ENCODE data around the gene ELOVL3.
"Not testable (repeated sequence)": the region's sequence is repeated elsewhere in the genome, so short reads cannot be mapped to it uniquely, and the experiment has no call there.

Gene ELOVL3

GRCh38 chr10:102198027-102198426 lies 28.1 kb upstream of the ELOVL3 start:
- no peak overlapping the region for H3K9ac ChIP-seq (ENCODE audit: low read length)
- H3K36me3 ChIP-seq (ENCODE audit: control insufficient read depth, insufficient read depth, low read length) = no peaks in the 10 kb centered on the region
- peaks cover 4% of the 10 kb centered on the region; the same call in 1 of the 2 replicates for H3K27me3 ChIP-seq (ENCODE audit: control insufficient read depth, insufficient read depth, low read length)
- H3K4me1 ChIP-seq (ENCODE audit: control insufficient read depth, insufficient read depth, low read length) = no peaks in the 10 kb centered on the region
- no peak overlapping the region for H3K27ac ChIP-seq (ENCODE audit: low read depth, low read length)
- no peak overlapping the region for H3K4me3 ChIP-seq (ENCODE audit: low read depth, low read length)
- H3K9me3 ChIP-seq (ENCODE audit: control insufficient read depth, insufficient read depth, low read depth, low read length) = peaks cover 13% of the 10 kb centered on the region; the same call in 1 of the 2 replicates

GRCh38 chr10:102200751-102201640 lies 25.1 kb upstream of the ELOVL3 start:
- H3K9ac ChIP-seq (ENCODE audit: low read length) = no peak overlapping the region
- no peaks in the 10 kb centered on the region for H3K36me3 ChIP-seq (ENCODE audit: control insufficient read depth, insufficient read depth, low read length)
- H3K4me1 ChIP-seq (ENCODE audit: control insufficient read depth, insufficient read depth, low read length) = no peaks in the 10 kb centered on the region
- H3K4me3 ChIP-seq (ENCODE audit: low read depth, low read length) = no peak overlapping the region
- no peak overlapping the region for H3K27ac ChIP-seq (ENCODE audit: low read depth, low read length)
- peaks cover 19% of the 10 kb centered on the region; the same call in 1 of the 2 replicates for H3K9me3 ChIP-seq (ENCODE audit: control insufficient read depth, insufficient read depth, low read depth, low read length)
- H3K27me3 ChIP-seq (ENCODE audit: control insufficient read depth, insufficient read depth, low read length) = peaks cover 7% of the 10 kb centered on the region; the same call in 1 of the 2 replicates

GRCh38 chr10:102202386-102202785 lies 23.7 kb upstream of the ELOVL3 start:
- Histone ChIP-seq H3K4me1 (ENCODE audit: control insufficient read depth, insufficient read depth, low read length) (no peaks in the 10 kb centered on the region), H3K4me3 (ENCODE audit: low read depth, low read length) (no peak overlapping the region), H3K36me3 (ENCODE audit: control insufficient read depth, insufficient read depth, low read length) (no peaks in the 10 kb centered on the region), H3K9ac (ENCODE audit: low read length) (no peak overlapping the region), H3K9me3 (ENCODE audit: control insufficient read depth, insufficient read depth, low read depth, low read length) (peaks cover 19% of the 10 kb centered on the region; the same call in 1 of the 2 replicates), H3K27ac (ENCODE audit: low read depth, low read length) (no peak overlapping the region), H3K27me3 (ENCODE audit: control insufficient read depth, insufficient read depth, low read length) (peaks cover 7% of the 10 kb centered on the region; the same call in 1 of the 2 replicates)

GRCh38 chr10:102208311-102209035 lies 17.6 kb upstream of the ELOVL3 start:
- H3K27me3 ChIP-seq (ENCODE audit: control insufficient read depth, insufficient read depth, low read length) = peaks cover 3% of the 10 kb centered on the region; the same call in 1 of the 2 replicates
- H3K36me3 ChIP-seq (ENCODE audit: control insufficient read depth, insufficient read depth, low read length) = no peaks in the 10 kb centered on the region
- no peak overlapping the region for H3K4me3 ChIP-seq (ENCODE audit: low read depth, low read length)
- no peak overlapping the region for H3K27ac ChIP-seq (ENCODE audit: low read depth, low read length)
- no peak overlapping the region for H3K9ac ChIP-seq (ENCODE audit: low read length)
- H3K9me3 ChIP-seq (ENCODE audit: control insufficient read depth, insufficient read depth, low read depth, low read length) = peaks cover 8% of the 10 kb centered on the region; the same call in 1 of the 2 replicates
- H3K4me1 ChIP-seq (ENCODE audit: control insufficient read depth, insufficient read depth, low read length) = no peaks in the 10 kb centered on the region

GRCh38 chr10:102211615-102212299 lies 14.3 kb upstream of the ELOVL3 start:
- no peaks in the 10 kb centered on the region for H3K9me3 ChIP-seq (ENCODE audit: control insufficient read depth, insufficient read depth, low read depth, low read length)
- no peaks in the 10 kb centered on the region for H3K27me3 ChIP-seq (ENCODE audit: control insufficient read depth, insufficient read depth, low read length)
- H3K4me3 ChIP-seq (ENCODE audit: low read depth, low read length) = no peak overlapping the region
- H3K9ac ChIP-seq (ENCODE audit: low read length) = no peak overlapping the region
- no peak overlapping the region for H3K27ac ChIP-seq (ENCODE audit: low read depth, low read length)
- H3K36me3 ChIP-seq (ENCODE audit: control insufficient read depth, insufficient read depth, low read length) = no peaks in the 10 kb centered on the region
- no peaks in the 10 kb centered on the region for H3K4me1 ChIP-seq (ENCODE audit: control insufficient read depth, insufficient read depth, low read length)

- not testable (repeated sequence) for H3K4me3 ChIP-seq (ENCODE audit: low read depth, low read length); H3K9ac ChIP-seq (ENCODE audit: low read length); H3K27ac ChIP-seq (ENCODE audit: low read depth, low read length); H3K9me3 ChIP-seq (ENCODE audit: control insufficient read depth, insufficient read depth, low read depth, low read length); H3K27me3 ChIP-seq (ENCODE audit: control insufficient read depth, insufficient read depth, low read length); H3K4me1 ChIP-seq (ENCODE audit: control insufficient read depth, insufficient read depth, low read length); H3K36me3 ChIP-seq (ENCODE audit: control insufficient read depth, insufficient read depth, low read length)
Observed at GRCh38 chr10:102213599-102213998, 12.5 kb upstream of the ELOVL3 start.

GRCh38 chr10:102219370-102219769 lies 6.7 kb upstream of the ELOVL3 start:
- no peak overlapping the region for H3K27ac ChIP-seq (ENCODE audit: low read depth, low read length)
- H3K4me1 ChIP-seq (ENCODE audit: control insufficient read depth, insufficient read depth, low read length) = no peaks in the 10 kb centered on the region
- peaks cover 12% of the 10 kb centered on the region for H3K27me3 ChIP-seq (ENCODE audit: control insufficient read depth, insufficient read depth, low read length)
- H3K36me3 ChIP-seq (ENCODE audit: control insufficient read depth, insufficient read depth, low read length) = no peaks in the 10 kb centered on the region
- no peak overlapping the region for H3K4me3 ChIP-seq (ENCODE audit: low read depth, low read length)
- no peak overlapping the region for H3K9ac ChIP-seq (ENCODE audit: low read length)
- no peaks in the 10 kb centered on the region for H3K9me3 ChIP-seq (ENCODE audit: control insufficient read depth, insufficient read depth, low read depth, low read length)

GRCh38 chr10:102220612-102221011 lies 5.5 kb upstream of the ELOVL3 start:
- no peaks in the 10 kb centered on the region for H3K9me3 ChIP-seq (ENCODE audit: control insufficient read depth, insufficient read depth, low read depth, low read length)

GRCh38 chr10:102222797-102223196 lies 3.3 kb upstream of the ELOVL3 start:
- peaks cover 43% of the 10 kb centered on the region for H3K27me3 ChIP-seq (ENCODE audit: control insufficient read depth, insufficient read depth, low read length)
- no peak overlapping the region for H3K9ac ChIP-seq (ENCODE audit: low read length)
- H3K4me3 ChIP-seq (ENCODE audit: low read depth, low read length) = no peak overlapping the region
- H3K9me3 ChIP-seq (ENCODE audit: control insufficient read depth, insufficient read depth, low read depth, low read length) = no peaks in the 10 kb centered on the region
- no peaks in the 10 kb centered on the region for H3K36me3 ChIP-seq (ENCODE audit: control insufficient read depth, insufficient read depth, low read length)
- H3K4me1 ChIP-seq (ENCODE audit: control insufficient read depth, insufficient read depth, low read length) = peaks cover 5% of the 10 kb centered on the region; the same call in 1 of the 2 replicates
- H3K27ac ChIP-seq (ENCODE audit: low read depth, low read length) = no peak overlapping the region

More at GRCh38 chr10:102220612-102221011, 5.5 kb upstream of the ELOVL3 start:
- no peaks in the 10 kb centered on the region for H3K36me3 ChIP-seq (ENCODE audit: control insufficient read depth, insufficient read depth, low read length)
- no peak overlapping the region for H3K27ac ChIP-seq (ENCODE audit: low read depth, low read length)
- H3K4me1 ChIP-seq (ENCODE audit: control insufficient read depth, insufficient read depth, low read length) = peaks cover 2% of the 10 kb centered on the region; the same call in 1 of the 2 replicates
- H3K27me3 ChIP-seq (ENCODE audit: control insufficient read depth, insufficient read depth, low read length) = peaks cover 21% of the 10 kb centered on the region
- no peak overlapping the region for H3K4me3 ChIP-seq (ENCODE audit: low read depth, low read length)
- H3K9ac ChIP-seq (ENCODE audit: low read length) = no peak overlapping the region

GRCh38 chr10:102226542-102226870 lies 407 bp downstream of the ELOVL3 start:
- H3K4me1 ChIP-seq (ENCODE audit: control insufficient read depth, insufficient read depth, low read length) = peaks cover 10% of the 10 kb centered on the region; the same call in 1 of the 2 replicates
- no peak overlapping the region for H3K4me3 ChIP-seq (ENCODE audit: low read depth, low read length)
- no peaks in the 10 kb centered on the region for H3K36me3 ChIP-seq (ENCODE audit: control insufficient read depth, insufficient read depth, low read length)
- peaks cover 79% of the 10 kb centered on the region for H3K27me3 ChIP-seq (ENCODE audit: control insufficient read depth, insufficient read depth, low read length)
- no peak overlapping the region for H3K9ac ChIP-seq (ENCODE audit: low read length)
- H3K27ac ChIP-seq (ENCODE audit: low read depth, low read length) = no peak overlapping the region
- no peaks in the 10 kb centered on the region for H3K9me3 ChIP-seq (ENCODE audit: control insufficient read depth, insufficient read depth, low read depth, low read length)
